ENCODE data around the gene FGR. TPM values are rescaled to one million over a fixed set of nuclear protein-coding genes. Genes with fewer than 3 reads are reported as not detected.

The FGR gene
- total RNA-seq, 1 donor from 2014 or later: not detected

GRCh38 chr1:27627061-27627460 lies 7.9 kb downstream of the FGR start:
- DNase-seq (ENCODE audit: low spot score): no peak
- Mint-ChIP-seq H3K4me3 (ENCODE audit: unreplicated experiment) (no peak overlapping the region), H3K27me3 (ENCODE audit: low read depth) (no peaks in the 10 kb centered on the region), H3K4me1 (ENCODE audit: low read depth) (peaks cover 8% of the 10 kb centered on the region), H3K27ac (ENCODE audit: unreplicated experiment) (no peak overlapping the region), H3K9me3 (ENCODE audit: low read depth) (no peaks in the 10 kb centered on the region), H3K36me3 (ENCODE audit: low read depth) (no peaks in the 10 kb centered on the region)
- TF ChIP-seq, protein P1, sequence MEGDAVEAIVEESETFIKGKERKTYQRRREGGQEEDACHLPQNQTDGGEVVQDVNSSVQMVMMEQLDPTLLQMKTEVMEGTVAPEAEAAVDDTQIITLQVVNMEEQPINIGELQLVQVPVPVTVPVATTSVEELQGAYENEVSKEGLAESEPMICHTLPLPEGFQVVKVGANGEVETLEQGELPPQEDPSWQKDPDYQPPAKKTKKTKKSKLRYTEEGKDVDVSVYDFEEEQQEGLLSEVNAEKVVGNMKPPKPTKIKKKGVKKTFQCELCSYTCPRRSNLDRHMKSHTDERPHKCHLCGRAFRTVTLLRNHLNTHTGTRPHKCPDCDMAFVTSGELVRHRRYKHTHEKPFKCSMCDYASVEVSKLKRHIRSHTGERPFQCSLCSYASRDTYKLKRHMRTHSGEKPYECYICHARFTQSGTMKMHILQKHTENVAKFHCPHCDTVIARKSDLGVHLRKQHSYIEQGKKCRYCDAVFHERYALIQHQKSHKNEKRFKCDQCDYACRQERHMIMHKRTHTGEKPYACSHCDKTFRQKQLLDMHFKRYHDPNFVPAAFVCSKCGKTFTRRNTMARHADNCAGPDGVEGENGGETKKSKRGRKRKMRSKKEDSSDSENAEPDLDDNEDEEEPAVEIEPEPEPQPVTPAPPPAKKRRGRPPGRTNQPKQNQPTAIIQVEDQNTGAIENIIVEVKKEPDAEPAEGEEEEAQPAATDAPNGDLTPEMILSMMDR (IDR thresholded peaks at IDR 0.05): no peak

DNA sequence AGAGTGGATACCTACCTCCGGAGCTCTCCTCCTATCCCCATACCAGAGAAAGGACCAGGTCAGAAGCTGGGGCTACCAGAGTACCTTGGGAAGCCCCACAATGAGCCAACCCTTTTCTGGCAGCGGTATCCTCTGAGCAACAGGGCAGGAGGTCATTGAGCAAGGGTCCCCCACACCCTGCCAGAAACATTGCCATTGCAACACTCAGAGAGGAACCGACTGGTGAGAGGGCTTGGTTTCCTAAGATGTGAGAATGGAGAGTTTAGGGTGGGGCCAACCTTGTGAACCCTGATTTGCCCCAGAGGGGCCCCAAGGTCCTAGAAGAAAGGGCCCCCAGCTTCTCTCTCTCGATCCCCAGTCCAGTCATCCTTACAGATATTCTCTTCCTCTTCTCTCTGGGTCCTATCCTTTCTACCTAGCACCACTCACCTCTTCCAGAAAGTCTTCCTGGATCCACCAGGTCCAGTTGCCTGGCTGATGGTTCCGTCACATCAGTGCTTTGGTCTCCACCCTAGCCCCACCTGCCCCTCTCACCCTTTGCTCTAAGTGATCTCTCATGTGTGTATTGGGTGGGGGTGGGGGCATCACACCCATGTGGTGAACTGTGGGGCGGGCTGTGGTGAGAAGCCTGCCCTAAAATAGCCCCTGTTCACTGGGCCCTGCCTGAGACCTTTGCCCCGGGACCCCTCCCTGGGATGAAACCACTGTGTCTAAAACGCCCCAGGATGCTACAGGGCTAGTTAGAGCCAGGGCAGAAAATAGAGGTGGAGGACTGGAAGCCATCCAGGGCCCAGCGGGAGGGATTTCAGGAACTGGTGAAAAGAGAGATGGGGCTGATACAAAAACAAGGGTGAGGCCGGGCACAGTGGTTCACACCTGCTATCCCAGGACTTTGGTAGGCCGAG lies 8.7 kb downstream of the FGR start:
- TF ChIP-seq, protein P1 (IDR thresholded peaks at IDR 0.05): no peak
- no peak for DNase-seq (ENCODE audit: low spot score)
- Mint-ChIP-seq H3K27me3 (ENCODE audit: low read depth) (no peaks in the 10 kb centered on the region), H3K4me3 (ENCODE audit: unreplicated experiment) (no peak overlapping the region), H3K36me3 (ENCODE audit: low read depth) (no peaks in the 10 kb centered on the region), H3K27ac (ENCODE audit: unreplicated experiment) (no peak overlapping the region), H3K9me3 (ENCODE audit: low read depth) (no peaks in the 10 kb centered on the region), H3K4me1 (ENCODE audit: low read depth) (peaks cover 5% of the 10 kb centered on the region)

DNA sequence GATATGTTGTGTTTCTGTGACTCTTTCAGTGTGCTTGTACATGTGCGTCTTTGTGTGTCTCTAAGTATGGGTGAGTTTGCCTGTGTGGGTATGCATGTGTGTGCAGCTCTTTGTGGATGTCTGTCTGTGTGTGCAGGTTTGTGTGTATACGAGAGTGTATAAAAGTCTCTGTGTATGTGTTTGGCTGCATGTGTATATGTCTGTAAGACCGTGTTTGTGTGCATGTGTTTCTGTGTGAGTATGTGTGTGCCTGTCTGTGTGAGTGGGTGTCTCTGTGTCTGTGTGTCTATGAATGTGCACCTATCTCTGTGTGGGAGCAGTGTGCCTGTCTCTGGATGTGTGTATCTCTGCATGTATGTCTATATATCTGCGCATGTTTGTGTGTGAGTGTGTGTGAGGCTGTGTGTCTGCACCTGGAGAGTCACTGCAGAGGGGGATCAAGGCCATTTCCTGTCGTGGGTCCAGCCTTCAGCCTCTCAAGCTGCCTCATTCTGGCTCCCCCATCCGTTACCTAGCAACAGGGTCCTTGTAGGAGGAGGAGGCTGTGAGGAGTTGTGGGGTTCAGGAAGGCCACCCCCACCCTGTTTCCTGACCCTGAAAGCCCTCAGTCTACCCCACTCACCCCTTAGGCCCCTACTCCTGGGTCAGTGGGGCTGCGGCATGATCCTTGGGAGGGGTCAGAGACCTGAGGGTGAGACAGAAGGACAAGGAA lies 10.4 kb downstream of the FGR start:
- no peak for DNase-seq (ENCODE audit: low spot score)
- Mint-ChIP-seq H3K9me3 (ENCODE audit: low read depth) (no peaks in the 10 kb centered on the region), H3K36me3 (ENCODE audit: low read depth) (no peaks in the 10 kb centered on the region), H3K4me1 (ENCODE audit: low read depth) (no peaks in the 10 kb centered on the region), H3K27me3 (ENCODE audit: low read depth) (no peaks in the 10 kb centered on the region), H3K27ac (ENCODE audit: unreplicated experiment) (no peak overlapping the region), H3K4me3 (ENCODE audit: unreplicated experiment) (no peak overlapping the region)
- TF ChIP-seq, protein P1 (IDR thresholded peaks at IDR 0.05): no peak

DNA sequence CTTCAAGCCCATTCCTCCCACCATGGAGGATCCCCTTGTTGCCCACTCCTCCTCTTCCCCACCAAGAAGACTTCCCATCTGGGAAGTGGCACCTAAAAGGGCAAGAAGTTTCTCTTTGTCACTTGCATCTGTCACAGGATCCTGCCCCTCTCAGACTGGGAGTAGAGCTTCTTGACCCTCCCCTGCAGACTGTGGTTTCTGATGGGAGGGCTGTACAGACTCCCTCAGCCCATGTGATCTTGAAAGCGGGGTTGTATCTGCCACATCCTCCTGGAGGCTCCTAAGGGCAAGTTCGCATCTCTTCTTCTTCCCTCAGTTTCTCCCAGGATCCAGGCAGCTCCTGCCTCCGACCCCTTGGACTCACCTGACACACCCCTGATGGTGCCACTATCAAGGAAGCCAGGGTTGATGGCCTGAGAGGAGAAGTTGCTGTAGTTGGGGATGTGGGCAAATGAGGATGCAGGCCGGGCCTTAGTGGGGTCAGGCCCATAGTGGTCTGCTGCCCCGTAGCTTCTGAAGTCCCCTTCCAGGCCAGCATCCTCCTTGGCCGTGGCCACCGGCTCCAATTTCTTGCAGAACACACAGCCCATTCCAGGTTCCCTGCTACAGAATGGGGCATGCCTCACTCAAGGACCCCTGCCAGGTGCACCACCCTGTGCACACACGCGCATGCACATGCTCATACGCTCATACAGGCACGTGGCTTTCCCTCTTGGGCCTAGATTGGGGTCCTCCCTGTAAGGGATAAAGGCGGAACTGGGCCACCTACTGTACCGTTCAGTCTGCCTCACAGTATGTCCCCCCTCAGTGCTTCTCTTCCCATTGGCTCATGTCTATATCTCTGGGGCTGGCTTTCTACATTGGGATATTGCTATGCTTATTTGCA lies 11.4 kb downstream of the FGR start:
- H3K9me3 Mint-ChIP-seq (ENCODE audit: low read depth): no peaks in the 10 kb centered on the region
- no peaks in the 10 kb centered on the region for H3K4me1 Mint-ChIP-seq (ENCODE audit: low read depth)
- no peak for DNase-seq (ENCODE audit: low spot score)
- TF ChIP-seq, protein P1 (IDR thresholded peaks at IDR 0.05): no peak
- H3K36me3 Mint-ChIP-seq (ENCODE audit: low read depth): no peaks in the 10 kb centered on the region
- no peak overlapping the region for H3K4me3 Mint-ChIP-seq (ENCODE audit: unreplicated experiment)
- no peak overlapping the region for H3K27ac Mint-ChIP-seq (ENCODE audit: unreplicated experiment)
- no peaks in the 10 kb centered on the region for H3K27me3 Mint-ChIP-seq (ENCODE audit: low read depth)

DNA sequence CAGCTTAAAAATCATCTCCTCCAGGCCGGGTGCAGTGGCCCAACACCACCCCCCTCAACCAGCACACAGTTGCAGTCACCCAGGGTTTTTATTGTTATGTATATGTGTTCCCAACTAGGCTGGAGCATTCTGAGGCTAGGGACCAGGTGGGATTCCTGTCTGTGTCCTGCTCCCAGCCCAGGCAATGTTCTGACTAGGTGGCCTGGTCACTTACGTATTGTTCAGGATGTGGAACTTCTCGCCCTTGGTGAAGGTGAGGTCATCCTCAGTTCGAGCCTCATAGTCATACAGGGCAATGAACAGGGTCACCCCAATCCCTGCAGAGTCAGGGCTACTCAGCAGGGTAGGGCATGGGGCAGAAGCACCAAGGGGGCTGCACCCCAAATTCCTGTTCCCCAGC lies 12.2 kb downstream of the FGR start:
- H3K4me1 Mint-ChIP-seq (ENCODE audit: low read depth): no peaks in the 10 kb centered on the region
- H3K27ac Mint-ChIP-seq (ENCODE audit: unreplicated experiment): no peak overlapping the region
- DNase-seq (ENCODE audit: low spot score): no peak
- TF ChIP-seq, protein P1 (IDR thresholded peaks at IDR 0.05): no peak
- H3K36me3 Mint-ChIP-seq (ENCODE audit: low read depth): no peaks in the 10 kb centered on the region
- no peaks in the 10 kb centered on the region for H3K27me3 Mint-ChIP-seq (ENCODE audit: low read depth)
- H3K4me3 Mint-ChIP-seq (ENCODE audit: unreplicated experiment): no peak overlapping the region
- H3K9me3 Mint-ChIP-seq (ENCODE audit: low read depth): no peaks in the 10 kb centered on the region

Data from chondrocyte (in vitro differentiated cells).